SK-N-SH treated with all-trans-retinoic acid at 6 μM for 48 hours (cell line): ENCODE data around the gene ACTL6B.

Source experiments
- ARNTL ChIP-seq: fragments of 450-650 bp; formaldehyde crosslinking; IDR thresholded peaks from 2 replicates; pipeline ENCODE4 v1.5.0; 2020; ENCODE audit warnings: low read depth, mild to moderate bottlenecking, moderate library complexity, borderline replicate concordance
- ESRRG ChIP-seq: fragments of 250-450 bp; sonication (Bioruptor Pico); IDR thresholded peaks from 2 replicates; pipeline ENCODE4 v1.6.1; 2021; ENCODE audit warnings: mild to moderate bottlenecking
- ZFP30 ChIP-seq: fragments of 450-650 bp; formaldehyde crosslinking; IDR thresholded peaks from 2 replicates; pipeline ENCODE4 v1.5.0; 2022; ENCODE audit warnings: mild to moderate bottlenecking, moderate library complexity
- TF ChIP-seq, protein P1 (sequence below): fragments of 250-450 bp; sonication (Bioruptor Pico); IDR thresholded peaks from 2 replicates; pipeline ENCODE4 v1.8.0; 2021; ENCODE audit warnings: low read depth, mild to moderate bottlenecking, moderate library complexity, borderline replicate concordance

- no peak for TF ChIP-seq ARNTL (CRISPR knock-in tag)
- TF ChIP-seq, protein P1, sequence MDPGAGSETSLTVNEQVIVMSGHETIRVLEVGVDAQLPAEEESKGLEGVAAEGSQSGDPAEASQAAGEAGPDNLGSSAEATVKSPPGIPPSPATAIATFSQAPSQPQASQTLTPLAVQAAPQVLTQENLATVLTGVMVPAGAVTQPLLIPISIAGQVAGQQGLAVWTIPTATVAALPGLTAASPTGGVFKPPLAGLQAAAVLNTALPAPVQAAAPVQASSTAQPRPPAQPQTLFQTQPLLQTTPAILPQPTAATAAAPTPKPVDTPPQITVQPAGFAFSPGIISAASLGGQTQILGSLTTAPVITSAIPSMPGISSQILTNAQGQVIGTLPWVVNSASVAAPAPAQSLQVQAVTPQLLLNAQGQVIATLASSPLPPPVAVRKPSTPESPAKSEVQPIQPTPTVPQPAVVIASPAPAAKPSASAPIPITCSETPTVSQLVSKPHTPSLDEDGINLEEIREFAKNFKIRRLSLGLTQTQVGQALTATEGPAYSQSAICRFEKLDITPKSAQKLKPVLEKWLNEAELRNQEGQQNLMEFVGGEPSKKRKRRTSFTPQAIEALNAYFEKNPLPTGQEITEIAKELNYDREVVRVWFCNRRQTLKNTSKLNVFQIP (CRISPR knock-in tag), result no peak
- no peak for TF ChIP-seq ESRRG (CRISPR knock-in tag)
- no peak for TF ChIP-seq ZFP30
Measured at GRCh38 chr7:100623951-100624824, 32.1 kb downstream of the ACTL6B start.
